Measurements from ENCODE around the gene LGR6.

GRCh38 chr1:202264726-202265125, 71.1 kb downstream of the LGR6 start:
- TF ChIP-seq GATA2 (IDR thresholded peaks at IDR 0.05; ENCODE audit: low read depth, low read length) (no peak), GATA3 (IDR thresholded peaks at IDR 0.05; ENCODE audit: low read depth, low read length) (no peak)

Measured in SH-SY5Y (cell line).